Ecto neural progenitor cell (in vitro differentiated cells): ENCODE results near the gene GLT6D1.

ENCODE experiments used
- DNase-seq: peaks from one replicate; pipeline ENCODE4 v3.0.0-alpha.2; 2018; ENCODE audit warnings: low spot score

GLT6D1 gene

GRCh38 chr9:135608294-135608998 is 30.9 kb downstream of the GLT6D1 start:
- peak; percentile 34 for DNase-seq

DNA sequence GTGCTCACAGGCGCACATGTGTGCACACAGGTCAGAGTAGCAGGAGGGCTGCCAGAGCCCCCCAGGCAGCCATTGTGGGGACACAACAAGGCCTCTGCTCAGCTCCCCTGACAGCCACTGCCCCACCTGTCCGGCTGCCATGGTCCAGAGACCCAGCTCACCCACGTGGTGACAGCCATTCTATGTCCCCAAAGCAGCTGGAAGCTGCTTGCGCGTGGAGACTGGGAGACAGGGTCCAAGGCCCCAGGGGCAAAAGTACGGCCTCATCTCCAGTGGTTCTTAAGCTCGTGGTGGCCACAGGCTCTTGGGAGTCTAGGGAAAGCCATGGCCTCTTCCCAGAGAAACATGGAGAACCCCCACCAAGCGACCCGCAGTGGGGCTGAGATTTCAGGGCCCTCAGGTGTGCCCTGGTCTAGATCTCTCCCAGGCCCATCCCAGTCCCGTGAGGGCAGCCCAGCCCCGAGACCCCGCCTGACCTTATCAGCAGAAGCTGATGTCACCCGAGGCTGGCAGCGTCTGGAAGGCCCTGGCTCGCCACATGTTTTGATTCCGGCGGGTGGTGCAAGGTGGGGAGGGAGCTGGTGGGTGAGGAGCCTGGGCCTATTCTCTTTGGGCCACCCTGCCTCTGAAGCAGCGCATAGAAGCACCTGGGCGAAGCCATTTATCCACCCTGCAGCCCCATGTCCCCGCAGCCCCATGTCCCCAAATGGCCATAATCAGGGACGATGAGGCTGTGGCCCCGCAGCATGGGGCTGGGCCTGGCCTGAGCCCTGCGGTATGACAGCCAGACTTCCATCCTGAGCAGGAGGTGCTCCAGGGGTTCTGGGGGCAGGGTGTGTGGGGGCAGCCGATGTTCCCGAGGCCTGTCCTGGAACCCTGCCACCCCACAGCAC is 31.7 kb downstream of the GLT6D1 start:
- peak; percentile 44 for DNase-seq

DNA sequence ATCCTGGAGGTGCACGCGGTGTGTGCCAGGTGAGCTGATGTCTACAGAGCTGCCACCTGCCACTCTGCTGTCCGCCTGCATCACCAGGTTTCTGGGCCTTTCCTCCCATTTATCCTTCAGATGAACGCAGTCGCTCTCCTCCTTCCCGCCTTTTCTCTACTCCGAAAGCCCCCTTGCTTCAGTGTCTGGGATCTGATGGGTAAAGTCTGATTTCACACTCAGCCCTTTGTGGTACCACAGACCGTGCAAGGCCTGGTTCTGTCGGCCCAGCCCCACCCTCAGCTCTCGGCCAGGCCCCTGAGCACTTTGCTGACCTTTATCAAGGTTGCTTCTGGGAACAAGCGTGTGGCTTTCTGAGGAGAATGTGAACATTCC is 32.5 kb downstream of the GLT6D1 start:
- DNase-seq: no peak

- DNase-seq: peak; percentile 41
These were observed 34.0 kb downstream of the GLT6D1 start for GRCh38 chr9:135605238-135605781.

- no peak for DNase-seq
These were observed 34.7 kb downstream of the GLT6D1 start for GRCh38 chr9:135604437-135605237.

DNA sequence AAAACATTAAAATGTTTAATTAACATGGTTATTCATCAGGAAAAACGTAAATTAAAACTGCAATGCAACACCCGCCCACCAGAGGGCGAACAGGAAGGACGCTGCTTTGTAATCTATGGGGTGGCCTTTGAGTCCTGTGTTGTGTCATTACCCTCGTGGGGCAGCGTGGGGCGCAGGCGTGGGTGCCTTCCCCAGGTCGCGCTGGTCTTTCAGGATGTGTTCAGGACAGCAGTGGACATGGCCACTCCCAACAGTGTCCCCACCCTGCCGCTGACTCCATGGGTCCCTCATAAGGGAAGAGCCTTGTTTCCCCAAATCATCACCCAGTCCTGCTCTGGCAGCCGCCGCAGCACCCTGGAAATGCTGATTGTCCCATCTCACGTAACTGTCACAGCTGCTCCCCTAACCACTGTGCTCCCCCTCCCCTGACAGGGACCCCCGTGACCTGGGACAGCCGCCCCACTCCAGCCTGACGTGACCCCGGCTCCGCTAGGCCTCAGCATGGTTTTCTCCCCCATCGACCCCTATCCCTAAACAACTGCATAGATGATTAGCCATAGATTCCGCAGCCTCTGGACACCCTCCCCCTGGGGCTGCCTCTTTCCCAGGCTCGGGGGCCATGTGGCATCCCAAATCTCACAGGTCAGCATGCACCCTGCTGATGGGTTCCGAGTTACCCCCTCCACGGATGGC is 36.4 kb downstream of the GLT6D1 start:
- DNase-seq: peak; percentile 59

- no peak for DNase-seq
These were observed 37.4 kb downstream of the GLT6D1 start for GRCh38 chr9:135601988-135602387.

GRCh38 chr9:135600296-135600817 is 39.0 kb downstream of the GLT6D1 start:
- no peak for DNase-seq

- no peak for DNase-seq
These were observed 43.1 kb downstream of the GLT6D1 start for GRCh38 chr9:135596211-135596610.

DNA sequence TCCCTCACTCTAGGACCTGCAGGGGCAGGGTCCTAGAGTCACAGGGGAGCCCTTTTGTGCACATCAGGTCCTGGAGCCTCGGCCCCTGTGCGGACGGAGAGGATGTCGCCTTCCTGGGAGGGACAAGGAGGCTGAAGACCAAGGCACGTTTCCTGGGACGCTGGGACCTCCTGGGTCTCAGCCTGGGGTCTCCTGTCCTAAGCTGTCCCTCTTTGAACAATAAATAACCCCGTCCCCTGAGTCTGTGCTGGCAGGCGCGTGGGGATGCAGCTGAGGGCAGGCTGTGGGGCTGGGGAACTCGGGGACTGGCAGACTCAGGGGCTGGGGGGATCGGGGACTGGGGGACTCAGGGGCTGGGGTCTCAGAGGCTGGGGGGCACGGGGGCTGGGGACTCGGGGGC is 46.7 kb downstream of the GLT6D1 start:
- DNase-seq: no peak

DNA sequence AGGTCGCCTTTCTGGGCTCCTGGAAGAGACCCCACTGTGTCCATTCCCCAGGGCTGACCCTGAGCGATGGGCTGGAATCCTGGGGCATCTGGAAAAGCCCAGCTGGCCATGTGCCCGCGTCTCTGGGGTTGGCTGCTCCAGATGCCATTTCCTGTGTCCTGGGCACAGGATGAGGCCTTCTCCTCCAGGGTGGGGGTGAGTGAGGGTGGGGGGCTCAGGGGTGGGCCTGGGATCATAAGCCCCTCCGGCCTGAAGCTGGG is 47.1 kb downstream of the GLT6D1 start:
- no peak for DNase-seq

DNA sequence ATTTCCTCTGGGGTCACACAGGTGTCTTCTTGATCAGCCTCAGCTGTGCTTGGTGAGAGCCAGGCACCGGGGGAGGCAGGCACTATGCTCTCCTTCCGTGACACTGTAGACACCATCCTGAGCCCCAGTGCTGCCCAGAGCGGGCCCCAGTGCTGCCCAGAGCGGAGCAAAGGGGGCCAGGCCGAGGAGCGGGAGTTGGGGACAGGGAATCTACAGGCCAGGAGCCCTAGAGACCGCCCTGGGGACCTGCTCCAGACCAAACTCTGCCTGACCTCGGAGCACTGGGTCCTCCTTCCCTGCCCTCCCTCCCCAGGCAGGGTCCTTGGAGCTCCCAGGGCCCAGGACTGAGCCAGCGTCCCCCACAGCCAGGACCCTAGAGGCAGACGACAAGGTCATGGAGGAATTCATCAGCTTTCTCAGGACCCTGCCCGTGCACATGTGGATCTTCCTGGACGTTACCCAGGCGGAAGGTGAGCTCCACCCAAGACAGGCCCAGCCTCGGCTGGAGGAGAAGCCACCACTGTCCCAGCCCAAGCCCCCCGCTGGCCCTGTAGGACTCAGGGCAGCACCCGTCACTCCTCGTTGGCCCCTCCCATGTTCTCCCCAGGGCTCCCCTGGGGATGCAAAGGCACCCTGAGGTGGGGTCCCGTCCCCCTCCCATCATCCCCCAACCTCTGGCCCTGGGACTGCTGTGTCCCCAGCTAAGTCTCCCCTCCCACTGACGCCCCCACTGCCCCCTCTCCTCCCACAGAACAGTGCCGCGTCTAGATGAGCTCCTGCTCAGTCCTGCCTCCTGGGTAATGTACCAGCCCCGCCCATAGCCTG is 47.6 kb downstream of the GLT6D1 start:
- DNase-seq: peak; percentile 45

- DNase-seq: peak; percentile 40
These were observed 48.8 kb downstream of the GLT6D1 start for GRCh38 chr9:135590486-135591079.

- DNase-seq: no peak
These were observed 49.5 kb downstream of the GLT6D1 start for GRCh38 chr9:135589596-135590485.

DNA sequence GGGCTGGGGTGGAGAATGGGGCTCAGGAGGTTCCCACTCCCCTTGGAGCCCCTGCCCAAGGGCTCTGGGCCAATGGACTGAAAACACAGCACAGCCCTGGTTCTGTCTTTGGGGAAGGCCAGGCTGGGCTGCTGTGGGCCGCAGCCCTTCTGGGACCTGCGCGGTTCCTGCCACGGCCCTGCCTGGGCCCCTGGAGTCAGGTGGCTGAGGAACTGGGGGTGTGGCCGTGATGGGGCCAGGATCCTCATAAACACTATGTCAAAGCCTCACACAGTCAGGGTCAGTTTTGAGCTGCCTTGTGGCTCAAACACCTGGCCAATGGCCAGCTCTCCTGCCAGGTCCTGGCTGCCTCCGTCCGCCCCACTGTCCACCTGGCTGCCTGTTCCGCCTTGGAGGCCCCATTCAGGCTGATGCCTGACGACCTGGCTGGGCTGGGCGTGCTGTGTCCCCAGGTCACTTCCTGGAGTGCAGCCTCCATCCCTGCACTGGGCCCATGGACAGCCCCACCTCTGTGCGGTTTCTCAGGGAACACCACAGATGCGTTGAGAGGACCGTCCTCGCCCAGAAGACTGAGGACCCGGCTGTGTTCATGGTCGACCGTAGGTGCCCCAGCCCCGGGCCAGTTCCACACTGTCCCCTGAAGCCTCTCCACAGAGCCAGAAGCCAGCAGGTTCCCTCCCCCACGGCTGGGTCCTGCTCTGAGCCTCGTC is 50.3 kb downstream of the GLT6D1 start:
- peak; percentile 38 for DNase-seq

DNA sequence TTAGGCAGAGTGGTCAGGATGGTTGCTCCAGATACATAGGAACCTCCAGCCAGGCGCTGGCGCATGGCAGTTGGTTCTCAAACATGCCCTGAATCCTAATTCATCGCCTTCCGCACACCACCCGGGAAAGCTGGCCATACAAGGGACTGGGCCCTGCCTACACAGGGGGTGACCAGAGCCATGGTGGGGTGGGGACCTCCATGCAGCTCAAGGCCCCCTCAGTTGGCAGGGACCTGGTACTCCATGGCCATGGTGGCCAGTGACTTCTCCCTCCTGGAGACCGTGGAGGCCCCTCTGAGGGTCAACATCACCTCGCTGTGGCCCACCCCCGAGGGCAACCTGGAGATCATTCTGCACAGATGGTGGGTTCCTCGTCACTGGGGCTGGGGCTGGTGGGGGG is 51.0 kb downstream of the GLT6D1 start:
- no peak for DNase-seq

GRCh38 chr9:135587658-135588057 is 51.7 kb downstream of the GLT6D1 start:
- DNase-seq: no peak

DNA sequence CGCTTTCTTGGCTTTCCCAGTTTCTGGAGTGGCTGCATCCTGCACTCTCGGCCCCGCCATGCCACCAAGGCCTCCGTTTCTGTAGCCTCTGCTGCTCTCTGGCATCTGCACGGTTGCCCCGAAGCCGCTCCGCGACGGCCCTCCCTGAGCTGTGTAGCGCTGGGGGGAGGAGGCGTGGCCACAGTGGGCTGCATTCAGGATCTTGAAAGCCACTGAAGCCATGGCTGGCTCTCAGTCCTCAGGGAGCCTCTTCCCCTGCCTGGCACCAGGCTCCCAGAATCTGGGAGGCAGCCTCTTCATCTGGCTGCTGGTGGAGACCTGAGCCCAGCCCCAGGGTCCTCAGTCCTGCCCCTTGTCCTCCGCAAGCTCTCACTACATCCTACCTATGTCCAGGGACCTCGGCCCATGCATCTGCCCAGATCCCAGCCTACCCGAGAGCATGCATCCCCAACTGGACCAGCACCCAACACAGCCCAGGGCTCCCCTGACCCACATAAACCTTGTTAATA is 52.7 kb downstream of the GLT6D1 start:
- peak; percentile 44 for DNase-seq
